Activated CD8-positive, alpha-beta T cell treated with anti-CD3 and anti-CD28 coated beads for 36 hours (primary cell): ENCODE measurements around the gene PAX3. TPM values are rescaled to one million over a fixed set of nuclear protein-coding genes. Genes with fewer than 3 reads are reported as not detected.

ENCODE experiments used
- ATAC-seq: fragments of 200-7000 bp; cut with Tn5 transposase; one replicate; pipeline ENCODE4 v1.10.0; 2021; ENCODE audit warnings: mild to moderate bottlenecking, moderate library complexity
- CTCF ChIA-PET: fragments of 350-600 bp; sonication (Branson Sonifier 250); formaldehyde crosslinking; loops from one replicate; lab custom pipeline; 2021; ENCODE audit warnings: antibody characterized with exemption; lab: Charles Lee
- POLR2A ChIA-PET: fragments of 350-600 bp; sonication (Branson Sonifier 250); formaldehyde crosslinking; loops from one replicate; lab custom pipeline; 2021; ENCODE audit warnings: antibody characterized with exemption; lab: Charles Lee
- DNase-seq: peaks from one replicate; pipeline ENCODE4 v3.0.0-alpha.2; 2020
- H3K27ac Mint-ChIP-seq: one replicate; pipeline ENCODE4 v1.8.0; 2021; ENCODE audit warnings: mild to moderate bottlenecking, mixed read lengths
- H3K27me3 Mint-ChIP-seq: one replicate; pipeline ENCODE4 v1.8.0; 2021; ENCODE audit warnings: mixed read lengths
- H3K36me3 Mint-ChIP-seq: one replicate; pipeline ENCODE4 v1.8.0; 2021; ENCODE audit warnings: low read depth, mixed read lengths
- H3K4me1 Mint-ChIP-seq: one replicate; pipeline ENCODE4 v1.8.0; 2021; ENCODE audit warnings: low read depth, mixed read lengths
- H3K4me3 Mint-ChIP-seq: one replicate; pipeline ENCODE4 v1.8.0; 2021; ENCODE audit warnings: mild to moderate bottlenecking, moderate library complexity, mixed read lengths
- H3K9me3 Mint-ChIP-seq: one replicate; pipeline ENCODE4 v1.8.0; 2021; ENCODE audit warnings: mixed read lengths
- CTCF ChIP-seq: fragments of 200-600 bp; IDR thresholded peaks from one replicate; pipeline ENCODE4 v1.8.0; 2022; ENCODE audit warnings: antibody characterized with exemption, mild to moderate bottlenecking
- intact Hi-C: fragments of 100-400 bp; cut with micrococcal nuclease; formaldehyde crosslinking; loops from one replicate; pipeline ENCODE4 v1.10.0; 2022
- total RNA-seq, 2 experiments: library from RNA; stranded (reverse); gene quantifications; one replicate each; pipeline ENCODE4 v1.2.3, GENCODE V29; 2021

The PAX3 gene
- total RNA-seq, 2 experiments from 2014 or later: not detected

DNA sequence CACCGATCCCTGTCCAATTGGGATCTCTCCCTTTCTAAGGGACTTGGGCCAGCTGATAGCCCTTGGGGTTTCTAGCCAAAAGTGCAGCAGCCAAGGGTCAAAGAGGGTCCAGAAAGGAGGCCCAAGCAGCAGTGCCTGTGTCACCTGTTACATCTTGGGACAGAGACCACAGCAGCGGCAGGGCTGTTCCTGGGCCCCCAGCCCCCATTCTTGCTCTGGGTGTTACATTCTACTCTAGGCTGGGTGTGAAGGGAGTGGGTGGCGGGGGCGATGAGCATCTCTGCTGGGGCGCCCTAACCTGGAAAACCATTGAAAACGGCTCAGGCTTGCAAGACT is 1.2 kb downstream of the PAX3 start:
- DNase-seq (no peak), ATAC-seq (no peak)
- H3K36me3 Mint-ChIP-seq: peaks cover 4% of the 10 kb centered on the region
- intact Hi-C loops: no loop called here
- no peak overlapping the region for H3K4me3 Mint-ChIP-seq
- ChIA-PET POLR2A (no interaction called here), CTCF (no interaction called here)
- H3K4me1 Mint-ChIP-seq: peaks cover 19% of the 10 kb centered on the region
- H3K27me3 Mint-ChIP-seq: peaks cover 89% of the 10 kb centered on the region
- peaks cover 2% of the 10 kb centered on the region for H3K9me3 Mint-ChIP-seq
- no peak overlapping the region for H3K27ac Mint-ChIP-seq
- TF ChIP-seq CTCF: no peak

GRCh38 chr2:222296911-222297599 is 1.7 kb downstream of the PAX3 start:
- Mint-ChIP-seq H3K36me3 (peaks cover 3% of the 10 kb centered on the region), H3K27ac (no peak overlapping the region), H3K4me1 (peaks cover 15% of the 10 kb centered on the region), H3K27me3 (peaks cover 88% of the 10 kb centered on the region), H3K4me3 (no peak overlapping the region), H3K9me3 (peaks cover 2% of the 10 kb centered on the region)
- no peak for DNase-seq
- no peak for ATAC-seq
- ChIA-PET CTCF (no interaction called here), POLR2A (no interaction called here)
- no peak for TF ChIP-seq CTCF
- intact Hi-C loops: no loop called here

GRCh38 chr2:222296311-222296741 is 2.5 kb downstream of the PAX3 start:
- H3K4me3 Mint-ChIP-seq: no peak overlapping the region
- H3K4me1 Mint-ChIP-seq: peaks cover 14% of the 10 kb centered on the region
- ChIA-PET POLR2A (no interaction called here), CTCF (no interaction called here)
- peaks cover 88% of the 10 kb centered on the region for H3K27me3 Mint-ChIP-seq
- no peak overlapping the region for H3K27ac Mint-ChIP-seq
- DNase-seq (no peak), ATAC-seq (no peak)
- intact Hi-C loops: no loop called here
- H3K9me3 Mint-ChIP-seq: peaks cover 2% of the 10 kb centered on the region
- TF ChIP-seq CTCF: no peak
- H3K36me3 Mint-ChIP-seq: peaks cover 3% of the 10 kb centered on the region

- intact Hi-C loops: no loop called here
Observed at GRCh38 chr2:222295368-222296062, 3.3 kb downstream of the PAX3 start.

More at GRCh38 chr2:222295368-222296062, 3.3 kb downstream of the PAX3 start:
- peaks cover 87% of the 10 kb centered on the region for H3K27me3 Mint-ChIP-seq
- peaks cover 2% of the 10 kb centered on the region for H3K9me3 Mint-ChIP-seq
- DNase-seq (no peak), ATAC-seq (no peak)
- H3K36me3 Mint-ChIP-seq: peaks cover 3% of the 10 kb centered on the region
- peaks cover 14% of the 10 kb centered on the region for H3K4me1 Mint-ChIP-seq
- POLR2A ChIA-PET: no interaction called here
- CTCF ChIA-PET: no interaction called here
- no peak overlapping the region for H3K27ac Mint-ChIP-seq
- TF ChIP-seq CTCF: no peak
- H3K4me3 Mint-ChIP-seq: peak overlapping the region; percentile 15
